Left cardiac atrium (tissue), 4 donors: Measurements from ENCODE around the gene IL4R. TPM values are rescaled to one million over a fixed set of nuclear protein-coding genes. Genes with fewer than 3 reads are reported as not detected.
"Not testable (repeated sequence)": the region's sequence is repeated elsewhere in the genome, so short reads cannot be mapped to it uniquely, and the experiment has no call there.

ENCODE experiments used
- ATAC-seq, 2 donors: fragments of 200-7000 bp; cut with Tn5 transposase; one replicate each; pipeline ENCODE4 v1.9.1; 2020; ENCODE audit warnings: mild to moderate bottlenecking in 2 of 2, moderate library complexity in 2 of 2
- DNase-seq: peaks from one replicate; pipeline ENCODE4 v3.0.0-alpha.2; 2020
- intact Hi-C, 2 donors: fragments of 100-400 bp; cut with DNase I; formaldehyde crosslinking; loops; one replicate each; pipeline versions ENCODE4 v1.14.1 to v1.15.1; 2022 to 2023
- total RNA-seq, 2 donors: library from RNA; stranded (reverse); fragmentation: NEBNext Ultra II Directional; extraction: Animal tissue kit (Norgen Biotek cat#: 25700); gene quantifications; one replicate each; pipeline ENCODE4 v1.2.1, GENCODE V29; 2021
- donor health status: DM: no; HTN: yes; CAD: no.
- donor health status: DM: no; HTN: yes; CAD: no; lungs with severe emphysema.
- donor health status: DM: yes; HTN: yes; CAD: no.
- donor health status: Dilated cardiomyopathy.

Gene IL4R
- total RNA-seq, 2 donors from 2014 or later: 19.8 to 56.8 TPM

- no peak for DNase-seq
- intact Hi-C loops: no loop called here
- ATAC-seq: no peak
Observed at GRCh38 chr16:27389272-27389961, 75.6 kb downstream of the IL4R start.

- intact Hi-C loops: no loop called here
- ATAC-seq: no peak
Observed at GRCh38 chr16:27390151-27390550, 76.4 kb downstream of the IL4R start.

GRCh38 chr16:27392671-27393070 lies 78.9 kb downstream of the IL4R start:
- DNase-seq: no peak
- no peak for ATAC-seq
- intact Hi-C loops: no loop called here

More at GRCh38 chr16:27390151-27390550, 76.4 kb downstream of the IL4R start:
- no peak for DNase-seq

- DNase-seq (no peak), ATAC-seq (no peak)
- intact Hi-C loops: no loop called here
Observed at GRCh38 chr16:27394516-27394915, 80.7 kb downstream of the IL4R start.

DNA sequence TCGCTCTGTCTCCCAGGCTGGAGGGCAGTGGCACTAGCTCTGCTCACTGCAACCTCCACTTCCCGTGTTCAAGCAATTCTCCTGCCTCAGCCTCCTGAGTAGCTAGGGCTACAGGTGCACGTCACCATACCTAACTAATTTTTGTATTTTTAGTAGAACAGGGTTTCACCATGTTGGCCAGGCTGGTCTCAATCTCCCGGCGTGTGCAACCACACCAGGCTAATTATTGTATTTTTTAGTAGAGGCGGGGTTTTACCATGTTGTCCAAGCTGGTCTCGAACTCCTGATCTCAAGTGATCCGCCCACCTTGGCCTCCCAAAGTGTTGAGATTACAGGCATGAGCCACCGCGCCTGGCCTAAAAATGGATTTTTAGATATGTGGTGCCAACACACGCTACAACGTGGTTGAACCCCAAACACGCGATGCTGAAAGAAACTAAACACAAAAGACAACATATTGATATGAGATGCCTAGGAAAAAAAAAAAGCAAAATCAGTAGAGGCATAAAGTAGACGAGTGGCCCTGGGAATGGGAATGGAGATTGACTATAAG lies 84.6 kb downstream of the IL4R start:
- not testable (repeated sequence) for ATAC-seq

GRCh38 chr16:27398894-27399853 lies 85.4 kb downstream of the IL4R start:
- DNase-seq: no peak
- no peak for ATAC-seq

More for the DNA sequence above, 84.6 kb downstream of the IL4R start:
- intact Hi-C loops, DNase-seq: not testable (repeated sequence)

GRCh38 chr16:27399969-27400368 lies 86.2 kb downstream of the IL4R start:
- ATAC-seq: no peak

More at GRCh38 chr16:27398894-27399853, 85.4 kb downstream of the IL4R start:
- intact Hi-C loops: no loop called here

DNA sequence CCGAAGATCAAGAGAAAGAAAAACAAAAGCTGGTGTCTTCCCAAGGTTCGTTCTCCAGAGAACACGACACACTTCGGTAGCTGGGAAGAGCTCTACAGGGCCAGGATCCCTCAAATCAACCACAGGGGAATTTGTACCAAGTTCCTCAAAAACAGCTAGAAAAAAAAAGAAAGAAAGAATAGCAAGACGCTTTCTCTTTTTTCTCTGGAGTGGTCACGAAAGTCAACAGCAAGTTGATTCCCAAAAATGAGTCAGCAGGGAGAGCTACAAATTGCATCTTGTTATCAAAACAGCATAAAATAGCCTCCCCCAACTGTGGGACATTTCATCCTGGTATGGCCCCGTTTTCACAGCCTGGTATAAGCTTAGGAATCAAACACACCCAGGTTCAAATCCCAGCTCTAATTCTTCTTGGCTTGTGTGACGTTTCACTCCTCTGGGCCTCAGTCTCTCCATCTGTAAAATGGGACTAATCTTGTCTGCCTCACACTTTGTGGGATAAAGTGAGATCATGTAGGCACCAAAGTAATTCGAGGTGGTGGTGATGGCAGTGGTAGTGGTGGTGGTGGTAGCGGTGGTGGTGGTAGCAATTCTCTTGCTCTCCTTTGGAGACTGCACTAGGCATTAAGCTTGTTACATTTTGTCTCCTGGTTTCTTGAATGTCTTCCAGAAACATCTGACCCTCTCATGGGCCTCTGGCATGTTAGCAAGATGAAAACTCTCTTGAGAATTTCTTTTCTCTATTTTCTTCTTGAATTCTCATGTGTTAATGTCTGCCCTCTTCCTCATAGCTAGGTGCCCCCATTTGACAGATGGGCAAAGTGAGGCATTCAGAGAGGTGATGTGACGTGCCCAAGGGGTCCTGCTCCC lies 87.2 kb downstream of the IL4R start:
- DNase-seq (no peak), ATAC-seq (no peak)
- intact Hi-C loops: no loop called here

More at GRCh38 chr16:27399969-27400368, 86.2 kb downstream of the IL4R start:
- intact Hi-C loops: no loop called here
- DNase-seq: no peak

DNA sequence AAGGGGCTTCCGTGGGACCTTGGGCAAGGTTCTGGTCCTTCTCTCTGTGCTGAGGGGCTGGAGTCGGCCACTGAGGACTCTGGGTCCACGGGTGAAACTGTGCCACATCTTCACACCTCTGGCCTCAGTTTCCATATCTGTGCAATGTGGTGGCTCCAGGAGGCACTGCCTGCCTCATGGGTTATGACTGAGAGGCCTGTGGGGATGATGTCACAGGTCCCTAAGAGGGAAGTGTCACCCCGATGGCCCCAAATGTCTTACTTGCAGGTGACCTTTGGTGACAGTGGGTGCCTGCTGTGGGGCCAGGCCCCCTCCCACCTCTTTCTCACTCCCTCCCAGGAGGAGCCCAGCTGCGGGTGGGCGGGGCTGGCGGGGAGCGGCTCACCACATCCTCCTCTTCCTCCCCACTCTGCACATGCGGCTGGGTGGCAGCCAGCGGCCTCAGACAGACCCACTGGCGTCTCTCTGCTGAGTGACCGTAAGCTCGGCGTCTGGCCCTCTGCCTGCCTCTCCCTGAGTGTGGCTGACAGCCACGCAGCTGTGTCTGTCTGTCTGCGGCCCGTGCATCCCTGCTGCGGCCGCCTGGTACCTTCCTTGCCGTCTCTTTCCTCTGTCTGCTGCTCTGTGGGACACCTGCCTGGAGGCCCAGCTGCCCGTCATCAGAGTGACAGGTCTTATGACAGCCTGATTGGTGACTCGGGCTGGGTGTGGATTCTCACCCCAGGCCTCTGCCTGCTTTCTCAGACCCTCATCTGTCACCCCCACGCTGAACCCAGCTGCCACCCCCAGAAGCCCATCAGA lies 88.2 kb downstream of the IL4R start, which contains the start of gene IL21R:
Gene IL21R (plus strand): TSS at position 407 of the 801 bp plus-strand sequence. CDS start 27,898 bp downstream, outside the sequence.
- peak; percentile 78 for DNase-seq
- intact Hi-C loops: no loop called here
- ATAC-seq: peak; percentile 86 to 87

DNA sequence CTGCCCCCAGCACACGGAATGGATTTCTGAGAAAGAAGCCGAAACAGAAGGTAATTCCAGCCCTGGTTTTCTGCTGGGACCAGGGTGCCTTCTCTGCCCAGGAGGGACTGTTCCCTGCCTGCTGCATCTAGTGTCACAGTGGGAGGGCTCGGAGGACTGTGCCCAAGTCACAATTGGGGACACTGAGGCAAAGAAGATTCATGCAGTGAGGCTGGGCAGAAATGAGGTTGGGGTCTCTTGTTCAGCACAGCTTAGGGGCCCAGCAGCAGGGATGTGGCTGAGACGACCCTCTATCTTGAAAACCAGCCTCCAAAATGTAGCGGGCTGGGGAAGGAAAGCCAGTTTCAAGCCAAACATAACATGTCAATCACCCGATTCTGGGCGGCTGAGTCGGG lies 88.8 kb downstream of the IL4R start:
- DNase-seq (no peak), ATAC-seq (no peak)
- intact Hi-C loops: no loop called here

DNA sequence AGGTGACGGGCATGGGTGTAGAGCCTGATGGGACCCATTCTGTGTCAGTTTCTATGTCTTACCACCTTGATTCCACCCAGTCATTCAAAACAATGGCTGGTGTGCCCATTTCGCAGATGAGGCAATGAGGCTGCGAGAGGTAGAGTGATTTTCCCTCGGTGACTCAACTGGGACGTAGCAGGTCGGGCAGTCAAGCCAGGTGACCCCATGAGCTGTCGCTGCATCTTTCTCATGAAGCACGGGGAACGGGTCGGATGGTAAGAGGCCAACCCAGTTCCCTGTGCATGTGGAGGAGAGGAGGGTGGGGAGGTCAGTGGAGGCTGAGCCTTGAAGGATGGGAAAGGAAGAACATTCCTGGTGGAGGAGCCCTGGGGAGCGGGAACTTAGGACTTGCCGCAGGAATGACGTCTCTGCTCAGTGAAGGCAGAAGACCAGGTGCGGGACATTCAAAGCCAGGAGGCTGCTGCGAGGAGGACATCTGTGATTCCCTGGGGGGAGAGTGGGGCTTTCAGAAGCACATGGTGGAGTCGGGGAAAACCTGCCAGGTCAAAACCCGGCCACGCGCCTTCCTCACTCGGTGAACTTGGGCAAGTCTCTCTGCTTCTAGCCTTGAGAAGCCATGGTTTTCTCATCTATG lies 89.3 kb downstream of the IL4R start:
- intact Hi-C loops: no loop called here
- ATAC-seq (no peak), DNase-seq (no peak)

DNA sequence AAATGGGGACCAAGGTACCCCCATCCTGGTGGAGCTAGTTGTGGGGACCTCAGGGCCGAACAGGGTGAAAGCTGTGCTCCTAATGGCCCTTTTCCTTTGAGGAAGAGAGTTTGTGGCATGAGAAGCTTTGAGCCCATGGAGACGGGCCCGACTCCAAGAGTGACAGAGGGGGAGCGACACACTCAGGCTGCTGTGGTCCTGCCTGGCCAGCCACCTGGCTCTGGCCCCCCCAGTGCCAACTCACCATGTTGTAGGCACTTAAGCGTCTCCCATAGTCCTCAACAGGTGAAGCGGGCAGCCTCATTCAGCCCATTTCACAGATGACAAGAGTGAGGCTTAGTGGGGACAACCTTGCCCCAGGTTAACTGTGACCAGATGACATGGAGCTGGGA lies 89.8 kb downstream of the IL4R start:
- no peak for DNase-seq
- intact Hi-C loops: no loop called here
- no peak for ATAC-seq

DNA sequence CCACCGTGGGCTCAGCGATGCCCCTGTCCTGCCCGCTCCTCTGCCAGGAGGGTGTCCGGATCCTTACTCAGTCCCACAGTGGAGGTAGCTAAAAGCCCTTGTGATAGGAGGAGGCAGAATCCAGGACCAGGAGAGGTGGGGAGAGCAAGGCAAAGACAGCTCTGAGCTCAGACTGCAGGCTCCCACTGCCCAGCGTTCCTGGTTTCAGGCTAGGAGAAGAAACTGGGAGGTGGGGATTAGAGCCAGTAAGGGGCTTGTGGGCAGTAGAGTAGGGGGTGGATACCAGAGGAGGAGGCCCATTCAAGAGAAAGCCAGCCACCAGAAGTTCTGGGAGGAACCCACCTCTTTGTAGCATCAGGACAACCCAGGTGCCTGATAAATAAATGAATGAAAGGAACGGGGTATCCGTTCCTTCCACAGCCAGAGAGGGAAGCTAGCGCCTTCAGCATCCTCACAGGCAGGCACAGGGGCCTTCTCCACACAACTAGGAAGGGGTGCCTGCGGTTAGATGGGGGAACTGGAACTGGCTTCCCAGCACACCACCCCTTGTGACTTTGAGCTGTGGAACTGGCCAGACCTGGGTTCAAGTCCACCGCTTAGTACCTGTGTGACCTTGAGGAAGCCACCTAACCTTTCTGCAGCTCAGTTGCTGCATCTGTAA lies 90.5 kb downstream of the IL4R start:
- intact Hi-C loops: no loop called here
- ATAC-seq (no peak), DNase-seq (no peak)

DNA sequence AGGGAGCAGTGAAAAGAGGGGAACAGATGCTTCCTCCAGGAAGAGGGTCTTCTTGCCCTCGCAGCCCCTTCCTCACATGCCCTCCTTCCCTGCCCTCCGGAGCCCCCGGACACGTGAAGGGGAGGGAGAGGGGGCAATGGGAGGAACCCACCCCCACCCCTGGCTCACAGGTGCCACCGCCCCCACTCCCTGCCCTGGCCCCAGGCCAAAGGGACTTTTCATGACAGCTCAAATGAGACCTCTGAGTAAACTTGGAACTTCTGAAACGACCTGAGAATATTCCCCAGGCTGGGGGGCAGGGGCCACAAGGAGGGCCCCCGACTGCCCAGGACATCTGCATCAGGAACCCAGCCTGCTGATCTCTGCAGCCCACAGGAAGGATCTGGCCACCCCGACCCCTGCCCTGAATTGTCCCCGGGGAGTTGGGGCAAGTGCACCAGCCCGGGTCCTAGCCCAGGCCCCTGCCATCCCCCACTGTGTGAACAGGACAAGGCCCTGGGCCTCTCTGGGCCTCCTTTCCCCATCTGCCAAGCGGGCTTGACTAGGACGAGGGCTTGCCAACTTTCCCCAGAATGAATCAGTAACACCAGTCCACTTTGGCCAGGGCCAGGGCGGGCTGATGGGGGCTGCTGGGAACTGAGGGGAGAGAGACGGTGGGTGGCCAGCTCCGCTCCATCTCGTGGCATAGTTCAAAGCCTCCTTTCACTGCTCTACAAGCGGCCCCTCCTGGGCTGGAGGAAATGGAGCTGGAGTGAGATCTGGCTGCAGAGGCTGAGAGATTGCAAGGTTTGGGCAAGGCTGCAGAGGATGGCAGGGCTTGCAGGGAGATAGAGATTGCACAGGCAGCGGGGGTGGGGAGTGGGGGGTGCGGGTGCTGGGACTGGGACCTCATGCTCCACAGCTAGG lies 92.0 kb downstream of the IL4R start:
- intact Hi-C loops: no loop called here
- DNase-seq (peak; percentile 33), ATAC-seq (no peak)

DNA sequence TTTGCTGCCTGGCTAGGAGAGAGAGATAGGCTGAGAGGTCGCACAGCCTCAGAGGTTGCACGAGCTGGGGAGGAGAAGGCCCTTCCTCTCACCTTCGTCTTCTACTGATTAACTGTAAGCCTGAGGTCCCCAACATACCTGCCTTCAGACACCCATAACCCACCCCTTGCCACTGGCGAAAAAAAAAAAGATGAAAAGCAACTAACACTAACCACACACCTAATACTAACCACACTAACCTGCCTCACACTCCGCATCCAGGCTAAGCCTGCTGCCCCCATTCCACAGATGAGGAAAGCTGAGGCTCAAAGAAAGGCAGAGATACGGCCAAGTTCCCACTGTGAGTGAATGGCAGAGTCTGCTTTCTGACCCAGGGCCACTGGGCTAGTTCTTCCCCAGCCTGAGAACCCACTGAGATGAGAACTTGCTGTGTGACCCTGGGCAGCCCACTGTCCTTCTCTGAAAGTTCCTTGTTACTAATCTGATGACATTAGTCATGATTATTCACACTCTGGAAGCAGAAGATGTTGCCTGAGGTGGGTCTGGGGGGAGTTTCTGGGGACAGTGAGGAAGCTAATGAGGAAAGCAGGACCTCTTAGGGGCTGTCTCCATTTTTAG lies 92.8 kb downstream of the IL4R start:
- ATAC-seq: no peak
- intact Hi-C loops: no loop called here
- no peak for DNase-seq

DNA sequence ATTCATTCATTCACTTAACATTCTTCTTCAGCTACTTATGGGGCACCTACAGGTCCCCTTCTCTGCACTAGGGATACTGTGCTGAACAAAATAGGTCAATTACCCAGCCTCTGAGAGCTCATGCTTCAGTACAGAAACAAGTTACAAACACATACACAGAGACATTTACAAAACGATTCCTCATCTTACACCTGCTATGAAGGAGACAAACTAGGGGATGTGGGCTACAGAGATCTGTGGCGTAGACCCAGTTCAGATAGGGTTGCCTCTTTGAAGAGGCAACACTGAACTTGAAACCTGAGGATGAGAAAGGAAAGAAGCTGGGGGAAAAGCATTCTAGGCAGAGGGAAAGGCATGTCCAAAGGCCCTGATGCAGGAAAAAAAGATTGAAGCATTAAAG lies 93.4 kb downstream of the IL4R start:
- intact Hi-C loops: no loop called here
- ATAC-seq: no peak
- no peak for DNase-seq
